ENCODE data around the gene AGFG2.

- TF ChIP-seq CTCF (conservative IDR thresholded peaks at IDR 0.05; ENCODE audit: low read length), result no peak
- no peak for TF ChIP-seq EZH2phosphoT487 (IDR thresholded peaks at IDR 0.05; ENCODE audit: borderline replicate concordance)
These were observed 29.3 kb downstream of the AGFG2 start for GRCh38 chr7:100568176-100568895.
